ENCODE data around the gene TNFRSF4. TPM values are rescaled to one million over a fixed set of nuclear protein-coding genes. Genes with fewer than 3 reads are reported as not detected.

Gene TNFRSF4
- total and polyA plus RNA-seq, 9 of the 15 experiments (the other 6 are each of a cell fraction or from before 2014, with no cell fraction given) = 0.07 to 0.44 (median 0.19) TPM; not detected in 5

DNA sequence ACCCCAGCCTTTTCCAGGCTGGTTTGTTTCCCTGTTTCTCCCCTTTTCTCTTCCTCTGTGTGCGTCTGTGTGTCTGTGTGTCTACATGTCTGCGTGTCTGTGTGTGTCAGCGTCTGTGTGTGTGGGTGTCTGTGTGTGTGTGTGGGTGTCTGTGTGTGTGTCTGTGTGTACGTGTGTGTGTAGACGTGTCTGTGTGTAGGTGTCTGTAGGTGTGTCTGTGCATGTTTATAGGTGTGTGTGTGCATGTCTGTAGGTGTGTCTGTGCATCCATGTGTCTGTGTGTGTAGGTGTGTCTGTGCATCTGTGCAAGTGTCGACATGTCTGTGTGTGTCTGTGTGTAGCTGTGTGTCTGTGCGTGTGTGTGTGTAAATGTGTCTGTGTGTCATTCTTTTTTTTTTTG lies 37.0 kb downstream of the TNFRSF4 start:
- Histone ChIP-seq H3K79me2 (ENCODE audit: control insufficient read depth, insufficient read depth, low read length) (no peaks in the 10 kb centered on the region), H3K36me3 (ENCODE audit: control insufficient read depth, insufficient read depth, low read length) (no peaks in the 10 kb centered on the region), H3K27me3 (ENCODE audit: control insufficient read depth in 2 of 2, insufficient read depth in 2 of 2, low read length in 2 of 2) (peaks cover 47 to 78% of the 10 kb centered on the region in 2 experiments), H3K9ac (ENCODE audit: insufficient read depth in 1 of 2, low read depth in 2 of 2, low read length in 2 of 2) (no peak overlapping the region), H3K9me1 (ENCODE audit: control insufficient read depth, insufficient read depth, low read length) (no peaks in the 10 kb centered on the region), H3K9me3 (replicated peaks; ENCODE audit: control insufficient read depth, insufficient read depth, low read depth, low read length) (0 out of 2 replicates have a peak, but pooled peaks cover 1% of the 10 kb centered on the region), H4K20me1 (replicated peaks; ENCODE audit: control insufficient read depth, insufficient read depth, low read length) (no peaks in the 10 kb centered on the region; the same call in 1 of the 2 replicates), H3K4me3 (no peak overlapping the region), H2AFZ (ENCODE audit: low read depth, low read length) (no peak overlapping the region), H3K4me1 (replicated peaks in 1 of 2; ENCODE audit: control insufficient read depth in 2 of 2, insufficient read depth in 2 of 2, low read length in 2 of 2) (peaks cover 0 to 64% of the 10 kb centered on the region in 2 experiments; a peak in 2 of 5 replicates), H3K4me2 (ENCODE audit: insufficient read depth, low read length) (no peak overlapping the region), H3K27ac (ENCODE audit: extremely low read depth, low read depth, low read length) (no peak overlapping the region)
- ATAC-seq = no peak
- no TSS peak for BruUV-seq (replicated peaks)
- WGBS (ENCODE audit: insufficient coverage, low coverage, missing lambda C conversion rate) = 0% methylated on average over 7 of the region's 7 CpGs
- POLR2A ChIA-PET = no interaction called here
- DNase-seq (ENCODE audit: extremely low read depth in 1 of 4, low spot score in 3 of 4) = no peak
- in situ Hi-C loops (cut with MboI) = no loop called here
- intact Hi-C loops (cut with micrococcal nuclease) = no loop called here
- CTCF ChIA-PET (ENCODE audit: low intra/inter-chr PET ratio) = no interaction called here
- FAIRE-seq = peak; percentile 59
- TF ChIP-seq TSC22D4 (tag; IDR thresholded peaks at IDR 0.05) (peak; percentile 89), PURB (CRISPR knock-in tag; IDR thresholded peaks at IDR 0.05; ENCODE audit: low read depth) (no peak), TCF7 (IDR thresholded peaks at IDR 0.05; ENCODE audit: borderline replicate concordance) (no peak), POLR2B (IDR thresholded peaks at IDR 0.05; ENCODE audit: low read depth, partially characterized antibody) (no peak), SMARCB1 (IDR thresholded peaks at IDR 0.05; ENCODE audit: insufficient read length, low read depth) (no peak), EGR1 (conservative IDR thresholded peaks at IDR 0.05) (peak; percentile 65), RBFOX2 (IDR thresholded peaks at IDR 0.05; ENCODE audit: low read depth, low read length) (no peak)
- TF ChIP-seq, protein P1, sequence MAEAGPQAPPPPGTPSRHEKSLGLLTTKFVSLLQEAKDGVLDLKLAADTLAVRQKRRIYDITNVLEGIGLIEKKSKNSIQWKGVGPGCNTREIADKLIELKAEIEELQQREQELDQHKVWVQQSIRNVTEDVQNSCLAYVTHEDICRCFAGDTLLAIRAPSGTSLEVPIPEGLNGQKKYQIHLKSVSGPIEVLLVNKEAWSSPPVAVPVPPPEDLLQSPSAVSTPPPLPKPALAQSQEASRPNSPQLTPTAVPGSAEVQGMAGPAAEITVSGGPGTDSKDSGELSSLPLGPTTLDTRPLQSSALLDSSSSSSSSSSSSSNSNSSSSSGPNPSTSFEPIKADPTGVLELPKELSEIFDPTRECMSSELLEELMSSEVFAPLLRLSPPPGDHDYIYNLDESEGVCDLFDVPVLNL (CRISPR knock-in tag; IDR thresholded peaks at IDR 0.05; ENCODE audit: low read depth) = no peak
- TF ChIP-seq, protein P2, sequence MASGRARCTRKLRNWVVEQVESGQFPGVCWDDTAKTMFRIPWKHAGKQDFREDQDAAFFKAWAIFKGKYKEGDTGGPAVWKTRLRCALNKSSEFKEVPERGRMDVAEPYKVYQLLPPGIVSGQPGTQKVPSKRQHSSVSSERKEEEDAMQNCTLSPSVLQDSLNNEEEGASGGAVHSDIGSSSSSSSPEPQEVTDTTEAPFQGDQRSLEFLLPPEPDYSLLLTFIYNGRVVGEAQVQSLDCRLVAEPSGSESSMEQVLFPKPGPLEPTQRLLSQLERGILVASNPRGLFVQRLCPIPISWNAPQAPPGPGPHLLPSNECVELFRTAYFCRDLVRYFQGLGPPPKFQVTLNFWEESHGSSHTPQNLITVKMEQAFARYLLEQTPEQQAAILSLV (tag; IDR thresholded peaks at IDR 0.05) = no peak
- TF ChIP-seq, protein P3, sequence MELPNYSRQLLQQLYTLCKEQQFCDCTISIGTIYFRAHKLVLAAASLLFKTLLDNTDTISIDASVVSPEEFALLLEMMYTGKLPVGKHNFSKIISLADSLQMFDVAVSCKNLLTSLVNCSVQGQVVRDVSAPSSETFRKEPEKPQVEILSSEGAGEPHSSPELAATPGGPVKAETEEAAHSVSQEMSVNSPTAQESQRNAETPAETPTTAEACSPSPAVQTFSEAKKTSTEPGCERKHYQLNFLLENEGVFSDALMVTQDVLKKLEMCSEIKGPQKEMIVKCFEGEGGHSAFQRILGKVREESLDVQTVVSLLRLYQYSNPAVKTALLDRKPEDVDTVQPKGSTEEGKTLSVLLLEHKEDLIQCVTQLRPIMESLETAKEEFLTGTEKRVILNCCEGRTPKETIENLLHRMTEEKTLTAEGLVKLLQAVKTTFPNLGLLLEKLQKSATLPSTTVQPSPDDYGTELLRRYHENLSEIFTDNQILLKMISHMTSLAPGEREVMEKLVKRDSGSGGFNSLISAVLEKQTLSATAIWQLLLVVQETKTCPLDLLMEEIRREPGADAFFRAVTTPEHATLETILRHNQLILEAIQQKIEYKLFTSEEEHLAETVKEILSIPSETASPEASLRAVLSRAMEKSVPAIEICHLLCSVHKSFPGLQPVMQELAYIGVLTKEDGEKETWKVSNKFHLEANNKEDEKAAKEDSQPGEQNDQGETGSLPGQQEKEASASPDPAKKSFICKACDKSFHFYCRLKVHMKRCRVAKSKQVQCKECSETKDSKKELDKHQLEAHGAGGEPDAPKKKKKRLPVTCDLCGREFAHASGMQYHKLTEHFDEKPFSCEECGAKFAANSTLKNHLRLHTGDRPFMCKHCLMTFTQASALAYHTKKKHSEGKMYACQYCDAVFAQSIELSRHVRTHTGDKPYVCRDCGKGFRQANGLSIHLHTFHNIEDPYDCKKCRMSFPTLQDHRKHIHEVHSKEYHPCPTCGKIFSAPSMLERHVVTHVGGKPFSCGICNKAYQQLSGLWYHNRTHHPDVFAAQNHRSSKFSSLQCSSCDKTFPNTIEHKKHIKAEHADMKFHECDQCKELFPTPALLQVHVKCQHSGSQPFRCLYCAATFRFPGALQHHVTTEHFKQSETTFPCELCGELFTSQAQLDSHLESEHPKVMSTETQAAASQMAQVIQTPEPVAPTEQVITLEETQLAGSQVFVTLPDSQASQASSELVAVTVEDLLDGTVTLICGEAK (IDR thresholded peaks at IDR 0.05) = no peak
- TF ChIP-seq, protein P3 (CRISPR knock-in tag; IDR thresholded peaks at IDR 0.05) = peak; percentile 13; the same call in 1 of the 2 replicates

Data from K562 (cell line).